ENCODE data around the gene LRRC4.

The LRRC4 gene

DNA sequence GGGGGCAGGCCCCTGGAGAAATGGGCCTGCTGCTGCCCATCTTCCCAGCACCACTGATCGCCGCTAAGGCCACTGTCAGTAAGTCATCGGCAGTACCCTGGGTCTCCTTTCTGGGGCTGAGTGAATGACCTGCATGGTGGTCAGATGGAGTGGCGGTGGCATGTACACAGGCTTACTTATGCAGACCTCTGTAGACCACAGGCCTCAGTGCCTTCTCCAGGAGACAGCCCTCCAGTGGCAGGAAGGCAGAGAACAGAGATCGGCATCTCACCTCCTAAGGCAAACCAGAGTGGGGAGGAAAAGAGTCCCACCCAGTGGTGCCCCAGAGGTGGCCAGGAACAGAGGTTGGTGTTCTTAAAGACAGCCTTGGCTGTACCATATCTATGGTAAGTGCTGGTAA lies 22.8 kb upstream of the LRRC4 start:
- H3K27ac ChIP-seq (replicated peaks), result no peak overlapping the region
- DNase-seq (ENCODE audit: low read depth in 1 of 2, low spot score in 1 of 2), result no peak
- H3K4me3 ChIP-seq (replicated peaks; ENCODE audit: insufficient read depth, low read length), result no peak overlapping the region
- H3K27me3 ChIP-seq (ENCODE audit: insufficient read depth, poor library complexity, severe bottlenecking), result no peaks in the 10 kb centered on the region
- TF ChIP-seq REST (IDR thresholded peaks at IDR 0.05; ENCODE audit: insufficient replicate concordance, low read depth), result no peak
- no peak for TF ChIP-seq CTCF (IDR thresholded peaks at IDR 0.05; ENCODE audit: insufficient read depth, low read length)
- TF ChIP-seq SPI1 (IDR thresholded peaks at IDR 0.05; ENCODE audit: borderline replicate concordance, low read depth), result no peak
- no peak for TF ChIP-seq GABPA (IDR thresholded peaks at IDR 0.05; ENCODE audit: low read depth)

DNA sequence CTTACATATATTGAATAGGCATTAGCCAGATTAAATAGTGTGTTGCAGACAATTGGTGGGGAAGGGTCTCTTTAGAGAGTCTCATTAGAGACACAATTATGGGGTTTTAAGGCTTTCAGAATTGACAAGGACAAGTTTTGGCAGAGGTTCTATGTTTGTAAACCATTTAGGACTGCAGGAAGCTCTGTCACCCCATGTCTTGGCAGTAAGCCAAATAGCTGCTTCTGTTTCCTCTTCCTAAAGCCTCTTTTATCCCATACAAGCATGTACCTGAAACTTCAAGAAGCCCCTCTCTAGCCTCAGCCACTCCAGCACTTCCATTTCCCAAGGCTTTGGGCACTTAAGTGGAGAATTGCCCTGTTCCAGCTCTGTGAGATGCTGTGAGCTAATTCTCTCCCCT lies 21.8 kb upstream of the LRRC4 start:
- DNase-seq (ENCODE audit: low read depth in 1 of 2, low spot score in 1 of 2), result peak in 1 of 2 experiments; percentile 38
- no peak for TF ChIP-seq SPI1 (IDR thresholded peaks at IDR 0.05; ENCODE audit: borderline replicate concordance, low read depth)
- H3K4me3 ChIP-seq (replicated peaks; ENCODE audit: insufficient read depth, low read length), result no peak overlapping the region
- H3K27me3 ChIP-seq (ENCODE audit: insufficient read depth, poor library complexity, severe bottlenecking), result no peaks in the 10 kb centered on the region
- no peak overlapping the region for H3K27ac ChIP-seq (replicated peaks)

- no peak for DNase-seq (ENCODE audit: low read depth in 1 of 2, low spot score in 1 of 2)
- Histone ChIP-seq H3K27me3 (ENCODE audit: insufficient read depth, poor library complexity, severe bottlenecking) (no peaks in the 10 kb centered on the region), H3K4me3 (replicated peaks; ENCODE audit: insufficient read depth, low read length) (no peak overlapping the region), H3K27ac (replicated peaks) (no peak overlapping the region)
- no peak for TF ChIP-seq SPI1 (IDR thresholded peaks at IDR 0.05; ENCODE audit: borderline replicate concordance, low read depth)
- no peak for TF ChIP-seq POLR2AphosphoS5 (IDR thresholded peaks at IDR 0.05; ENCODE audit: low read depth)
- TF ChIP-seq GABPA (IDR thresholded peaks at IDR 0.05; ENCODE audit: low read depth), result no peak
- TF ChIP-seq CTCF (IDR thresholded peaks at IDR 0.05; ENCODE audit: insufficient read depth, low read length), result no peak
Measured at GRCh38 chr7:128052404-128052803, 21.2 kb upstream of the LRRC4 start.

DNA sequence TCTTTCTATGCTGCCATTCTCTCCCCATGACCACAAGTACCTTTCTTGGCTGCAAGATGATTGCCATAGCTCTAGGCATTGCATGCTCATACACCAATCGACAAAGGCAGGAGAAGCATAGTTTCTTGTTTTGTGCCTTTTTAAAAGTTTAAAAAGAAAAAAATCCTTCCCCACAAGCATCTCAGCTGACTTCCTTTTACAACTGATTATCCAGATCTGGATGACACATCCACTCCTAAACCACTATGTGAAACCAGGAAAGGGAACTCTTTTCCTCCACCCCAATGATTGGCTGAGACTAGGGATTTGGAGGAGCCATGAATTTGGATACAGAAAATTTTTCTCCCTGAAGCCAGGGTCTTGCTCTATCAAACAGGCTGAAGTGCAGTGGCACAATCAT lies 14.5 kb upstream of the LRRC4 start:
- TF ChIP-seq REST (IDR thresholded peaks at IDR 0.05; ENCODE audit: insufficient replicate concordance, low read depth) (no peak), POLR2AphosphoS5 (IDR thresholded peaks at IDR 0.05; ENCODE audit: low read depth) (no peak)

DNA sequence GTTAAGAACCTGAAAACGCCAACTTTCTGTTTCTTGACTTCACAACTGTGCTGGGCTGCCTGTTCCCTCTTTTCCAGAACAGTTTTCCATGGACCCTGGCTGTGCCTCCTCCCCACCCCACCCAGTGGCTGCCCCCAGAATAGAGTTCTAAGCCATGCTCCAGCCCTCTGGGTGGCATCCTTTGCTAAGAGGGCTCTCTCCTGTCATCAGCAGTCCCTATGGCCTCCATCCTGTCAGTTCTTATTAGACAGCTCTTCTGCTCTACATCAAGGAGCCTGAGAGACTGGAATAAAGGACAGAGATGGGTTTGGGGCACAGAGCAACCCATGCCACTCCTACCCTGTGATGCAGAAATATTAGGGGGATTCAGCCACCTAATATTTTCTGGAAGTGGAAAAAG lies 13.9 kb upstream of the LRRC4 start:
- no peak overlapping the region for H3K27ac ChIP-seq (replicated peaks)

More for the DNA sequence above, 14.5 kb upstream of the LRRC4 start:
- H3K27me3 ChIP-seq (ENCODE audit: insufficient read depth, poor library complexity, severe bottlenecking), result no peaks in the 10 kb centered on the region
- no peak overlapping the region for H3K27ac ChIP-seq (replicated peaks)
- DNase-seq (ENCODE audit: low read depth in 1 of 2, low spot score in 1 of 2), result no peak
- no peak overlapping the region for H3K4me3 ChIP-seq (replicated peaks; ENCODE audit: insufficient read depth, low read length)

More for the DNA sequence above, 13.9 kb upstream of the LRRC4 start:
- Histone ChIP-seq H3K4me3 (replicated peaks; ENCODE audit: insufficient read depth, low read length) (no peak overlapping the region), H3K27me3 (ENCODE audit: insufficient read depth, poor library complexity, severe bottlenecking) (no peaks in the 10 kb centered on the region)
- TF ChIP-seq GABPA (IDR thresholded peaks at IDR 0.05; ENCODE audit: low read depth), result no peak
- TF ChIP-seq CTCF (IDR thresholded peaks at IDR 0.05; ENCODE audit: insufficient read depth, low read length), result no peak
- no peak for TF ChIP-seq SPI1 (IDR thresholded peaks at IDR 0.05; ENCODE audit: borderline replicate concordance, low read depth)
- no peak for TF ChIP-seq REST (IDR thresholded peaks at IDR 0.05; ENCODE audit: insufficient replicate concordance, low read depth)
- no peak for TF ChIP-seq POLR2AphosphoS5 (IDR thresholded peaks at IDR 0.05; ENCODE audit: low read depth)
- DNase-seq (ENCODE audit: low read depth in 1 of 2, low spot score in 1 of 2), result no peak
